ENCODE results near the gene ANXA11.
A peak's percentile ranks its signal among the peaks of the same experiment; 100 is the strongest.

Gene ANXA11

DNA sequence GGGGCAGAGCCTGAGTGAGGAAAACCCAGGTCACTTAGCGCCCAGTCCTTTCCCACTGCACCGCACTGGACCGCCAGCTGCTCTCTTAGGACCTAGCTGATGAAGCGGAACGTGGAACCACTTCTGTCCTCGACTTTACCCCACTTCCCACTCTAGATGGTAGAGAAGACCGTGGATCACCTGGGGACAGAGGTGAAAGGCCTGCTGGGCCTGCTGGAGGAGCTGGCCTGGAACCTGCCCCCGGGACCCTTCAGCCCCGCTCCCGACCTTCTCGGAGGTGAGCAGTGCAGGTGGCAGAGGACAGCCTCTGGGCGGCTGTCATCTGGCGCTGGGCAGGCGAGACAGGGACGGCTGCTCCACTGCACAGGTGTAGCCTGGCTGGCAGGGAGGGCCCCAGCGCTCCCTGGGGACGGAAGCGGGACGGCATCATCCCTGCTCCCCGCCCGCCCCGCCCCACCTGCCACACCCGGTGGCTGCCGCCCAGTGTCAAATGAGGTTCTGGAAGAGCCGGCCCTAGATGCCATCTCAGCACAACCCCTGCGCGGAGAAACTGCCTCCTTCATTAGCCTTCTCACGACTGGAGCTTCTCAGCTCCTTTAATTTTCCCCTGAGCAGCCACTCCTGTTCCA, 61.2 kb downstream of the ANXA11 start (continued):
- TF ChIP-seq, protein P1, sequence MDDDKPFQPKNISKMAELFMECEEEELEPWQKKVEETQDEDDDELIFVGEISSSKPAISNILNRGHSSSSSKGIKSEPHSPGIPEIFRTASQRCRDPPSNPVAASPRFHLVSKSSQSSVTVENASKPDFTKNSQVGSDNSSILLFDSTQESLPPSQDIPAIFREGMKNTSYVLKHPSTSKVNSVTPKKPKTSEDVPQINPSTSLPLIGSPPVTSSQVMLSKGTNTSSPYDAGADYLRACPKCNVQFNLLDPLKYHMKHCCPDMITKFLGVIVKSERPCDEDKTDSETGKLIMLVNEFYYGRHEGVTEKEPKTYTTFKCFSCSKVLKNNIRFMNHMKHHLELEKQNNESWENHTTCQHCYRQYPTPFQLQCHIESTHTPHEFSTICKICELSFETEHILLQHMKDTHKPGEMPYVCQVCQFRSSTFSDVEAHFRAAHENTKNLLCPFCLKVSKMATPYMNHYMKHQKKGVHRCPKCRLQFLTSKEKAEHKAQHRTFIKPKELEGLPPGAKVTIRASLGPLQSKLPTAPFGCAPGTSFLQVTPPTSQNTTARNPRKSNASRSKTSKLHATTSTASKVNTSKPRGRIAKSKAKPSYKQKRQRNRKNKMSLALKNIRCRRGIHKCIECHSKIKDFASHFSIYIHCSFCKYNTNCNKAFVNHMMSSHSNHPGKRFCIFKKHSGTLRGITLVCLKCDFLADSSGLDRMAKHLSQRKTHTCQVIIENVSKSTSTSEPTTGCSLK (tag by site-specific recombination; IDR thresholded peaks at IDR 0.05), result no peak
- no peak for TF ChIP-seq ZNF423 (tag by site-specific recombination; IDR thresholded peaks at IDR 0.05)
- TF ChIP-seq ZNF24 (tag by site-specific recombination; IDR thresholded peaks at IDR 0.05), result no peak
- no peak for TF ChIP-seq ZNF311 (tag by site-specific recombination; IDR thresholded peaks at IDR 0.05; ENCODE audit: borderline replicate concordance)
- peak; percentile 81 for TF ChIP-seq KLF1 (tag by site-specific recombination; IDR thresholded peaks at IDR 0.05)
- TF ChIP-seq ZNF335 (tag by site-specific recombination; conservative IDR thresholded peaks at IDR 0.05), result peak; percentile 64

DNA sequence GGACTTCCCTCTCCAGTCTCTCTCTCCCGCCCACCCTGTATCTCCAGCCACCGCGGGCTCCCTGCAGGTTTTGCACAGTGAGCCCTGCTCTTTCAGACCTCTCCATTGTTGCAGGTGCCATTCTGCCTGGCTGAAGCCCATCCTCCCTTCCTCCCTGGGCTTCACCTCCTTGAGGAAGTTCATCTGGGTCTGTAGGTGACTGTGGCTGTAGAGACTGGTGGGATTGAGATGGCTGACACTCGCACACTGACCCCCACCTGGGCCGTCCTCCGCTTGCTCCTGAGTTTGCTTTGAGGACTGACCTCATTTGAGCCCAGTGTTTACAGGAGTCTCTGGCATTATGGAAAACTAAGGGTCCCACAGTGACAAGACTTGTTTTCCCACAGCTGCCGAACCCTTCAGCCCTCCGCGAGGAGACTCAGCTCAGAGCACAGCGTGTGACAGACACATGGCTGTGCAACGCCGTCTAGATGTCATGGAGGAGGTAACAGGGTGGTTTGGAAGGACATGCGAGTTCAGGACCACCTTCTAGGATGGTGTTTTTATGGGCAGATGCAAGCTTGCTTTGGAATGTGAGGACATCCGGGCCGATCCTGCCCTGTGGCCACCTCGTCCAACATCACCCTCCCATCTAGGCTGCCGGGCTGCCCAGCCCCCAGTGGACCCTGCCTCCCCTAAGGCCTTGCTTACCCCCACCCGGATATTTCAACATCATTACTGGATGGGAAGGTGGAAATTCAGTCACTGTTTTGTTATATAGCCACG, 63.5 kb downstream of the ANXA11 start:
- ChIA-PET POLR2A (no interaction called here), CTCF (interaction anchor here (1.0 to 2.9 kb wide), 5 partner anchors 9 to 79 kb away, joined by 3 to 43 read pairs (median 6); no protein-coding TSS in a partner anchor)
- Histone ChIP-seq H3K4me1 (ENCODE audit: control insufficient read depth, insufficient read depth, low read length) (peaks cover 2% of the 10 kb centered on the region; the same call in 1 of the 2 replicates), H3K27ac (ENCODE audit: extremely low read depth, low read depth, low read length) (no peak overlapping the region), H3K4me3 (ENCODE audit: low read depth, low read length) (no peak overlapping the region), H3K9me3 (ENCODE audit: control insufficient read depth, insufficient read depth, low read depth, low read length) (no peaks in the 10 kb centered on the region), H3K36me3 (ENCODE audit: control insufficient read depth in 2 of 2, insufficient read depth in 1 of 2, low read length in 2 of 2) (no peaks in the 10 kb centered on the region)
- no peak for TF ChIP-seq ZNF548 (tag by site-specific recombination; IDR thresholded peaks at IDR 0.05)
- no peak for TF ChIP-seq ZNF274 (IDR thresholded peaks at IDR 0.05; ENCODE audit: low read length)
- no peak for TF ChIP-seq ZNF274 (tag by site-specific recombination; IDR thresholded peaks at IDR 0.05; ENCODE audit: borderline replicate concordance)
- no peak for TF ChIP-seq ZNF239 (tag by site-specific recombination; IDR thresholded peaks at IDR 0.05)
- TF ChIP-seq SP2 (tag by site-specific recombination; IDR thresholded peaks at IDR 0.05), result no peak
- no peak for TF ChIP-seq ZFP3 (tag by site-specific recombination; IDR thresholded peaks at IDR 0.05; ENCODE audit: low read depth)
- TF ChIP-seq BCL11B (tag by site-specific recombination; IDR thresholded peaks at IDR 0.05; ENCODE audit: low read depth), result no peak
- no peak for TF ChIP-seq REPIN1 (tag by site-specific recombination; IDR thresholded peaks at IDR 0.05; ENCODE audit: low read depth)
- TF ChIP-seq ZNF549 (tag by site-specific recombination; IDR thresholded peaks at IDR 0.05), result no peak
- no peak for TF ChIP-seq ZNF76 (tag by site-specific recombination; IDR thresholded peaks at IDR 0.05; ENCODE audit: borderline replicate concordance, low read depth)
- TF ChIP-seq ZNF777 (tag by site-specific recombination; IDR thresholded peaks at IDR 0.05; ENCODE audit: borderline replicate concordance), result no peak

DNA sequence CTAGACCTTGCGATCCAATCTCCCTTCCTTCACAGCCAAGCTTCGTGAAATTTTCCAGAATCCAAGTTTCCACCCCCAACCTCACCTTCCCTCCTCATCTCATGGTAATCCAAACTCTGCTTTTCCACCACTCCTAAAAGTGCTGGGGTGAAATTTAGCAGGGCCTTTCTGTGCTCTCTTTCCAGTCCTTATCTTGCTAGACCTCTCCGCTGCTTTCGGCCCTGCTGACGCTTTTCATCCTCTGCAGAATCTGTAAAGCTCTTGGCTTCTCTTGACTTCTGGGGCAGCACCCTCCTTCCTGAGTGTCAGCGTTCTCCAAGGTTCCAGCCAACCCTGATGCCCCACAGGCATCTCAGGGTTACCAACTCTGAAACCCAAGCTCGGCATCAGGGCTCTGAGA, 65.1 kb downstream of the ANXA11 start:
- Histone ChIP-seq H3K4me3 (ENCODE audit: low read depth, low read length) (no peak overlapping the region), H3K4me1 (ENCODE audit: control insufficient read depth, insufficient read depth, low read length) (peaks cover 2% of the 10 kb centered on the region; the same call in 1 of the 2 replicates), H3K9me3 (ENCODE audit: control insufficient read depth, insufficient read depth, low read depth, low read length) (no peaks in the 10 kb centered on the region), H3K27ac (ENCODE audit: extremely low read depth, low read depth, low read length) (no peak overlapping the region), H3K36me3 (ENCODE audit: control insufficient read depth in 2 of 2, insufficient read depth in 1 of 2, low read length in 2 of 2) (no peaks in the 10 kb centered on the region)
- TF ChIP-seq ZNF530 (tag by site-specific recombination; IDR thresholded peaks at IDR 0.05; ENCODE audit: low read depth), result no peak
- TF ChIP-seq ZNF391 (tag by site-specific recombination; IDR thresholded peaks at IDR 0.05; ENCODE audit: borderline replicate concordance, low read depth), result no peak
- ChIA-PET POLR2A (no interaction called here), CTCF (interaction anchor here (1.1 kb wide), 1 partner anchor 11 kb away, joined by 3 read pairs; no protein-coding TSS in a partner anchor)

Data from HEK293 (cell line).